Endothelial cell of umbilical vein (primary cell): ENCODE results near the gene SEMA5A. TPM values are rescaled to one million over a fixed set of nuclear protein-coding genes. Genes with fewer than 3 reads are reported as not detected.

Experiments
- BruUV-seq: library from RNA; stranded (reverse); fragments of 400-500 nt; replicated peaks from 2 replicates; lab custom pipeline; 2021; lab: Mats Ljungman, UMichigan
- CTCF ChIA-PET: fragments of 300-600, 350-600 bp; sonication (Branson Sonifier 250); formaldehyde crosslinking; loops from one replicate; lab custom pipeline; 2021; ENCODE audit warnings: antibody characterized with exemption, inconsistent platforms; lab: Charles Lee
- POLR2A ChIA-PET: fragments of 300-600, 350-600 bp; sonication (Branson Sonifier 250); formaldehyde crosslinking; loops from one replicate; lab custom pipeline; 2021; ENCODE audit warnings: antibody characterized with exemption, inconsistent platforms; lab: Charles Lee
- DNase-seq: peaks from one replicate; pipeline ENCODE4 v3.0.0-alpha.2; 2011; ENCODE audit warnings: low read depth, low spot score
- FAIRE-seq: peaks from 2 replicates; lab custom pipeline; 2011; peaks lifted over from hg19 to GRCh38; lab: Jason Lieb, UNC
- H2AFZ ChIP-seq: 2 replicates; pipeline ENCODE4 v1.6.0; 2012; ENCODE audit warnings: low read depth, low read length, control low read depth, inconsistent platforms
- H3K27ac ChIP-seq: 2 replicates; pipeline ENCODE4 v1.5.1; 2011; ENCODE audit warnings: low read depth, mild to moderate bottlenecking, control low read depth, low read length, moderate library complexity; ENCODE audit not compliant: insufficient read depth
- H3K27me3 ChIP-seq, 2 experiments: 2 replicates each; pipeline versions ENCODE4 v1.6.0 to v1.6.1; 2011; ENCODE audit warnings: low read length in 2 of 2, mixed read lengths in 1 of 2; ENCODE audit not compliant: control insufficient read depth in 2 of 2, insufficient read depth in 2 of 2
- H3K36me3 ChIP-seq, 2 experiments: 2 replicates in 1 of 2; 3 replicates in 1 of 2; pipeline ENCODE4 v1.5.1; 2011; ENCODE audit warnings: low read length in 2 of 2, mild to moderate bottlenecking in 1 of 2, moderate library complexity in 1 of 2; ENCODE audit not compliant: control insufficient read depth in 2 of 2, insufficient read depth in 2 of 2; ENCODE audit errors: extremely low read depth in 1 of 2
- H3K4me1 ChIP-seq: 3 replicates; pipeline ENCODE4 v1.5.1; 2011; ENCODE audit warnings: mild to moderate bottlenecking, low read length; ENCODE audit not compliant: control insufficient read depth, insufficient read depth; ENCODE audit errors: extremely low read depth
- H3K4me2 ChIP-seq: 2 replicates; pipeline ENCODE4 v1.6.1; 2011; ENCODE audit warnings: low read length, control low read depth, mixed read lengths; ENCODE audit not compliant: insufficient read depth
- H3K4me3 ChIP-seq, 3 experiments: fragments of 200-600 bp in 1 of 3; sonication (generic), shearing (Covaris generic) in 1 of 3; replicated peaks in 1 of 3; 2 replicates each; pipeline ENCODE4 v1.5.1; 2011 to 2016; ENCODE audit warnings: control low read depth in 3 of 3, low read length in 3 of 3, mild to moderate bottlenecking in 2 of 3, inconsistent platforms in 1 of 3, low read depth in 1 of 3, moderate library complexity in 1 of 3; ENCODE audit not compliant: insufficient read depth in 1 of 3
- H3K79me2 ChIP-seq: 2 replicates; pipeline ENCODE4 v1.6.0; 2012; ENCODE audit warnings: low read length, inconsistent platforms; ENCODE audit not compliant: control insufficient read depth, insufficient read depth
- H3K9ac ChIP-seq: replicated peaks from 2 replicates; pipeline ENCODE3; 2011; ENCODE audit warnings: low read length, control low read depth; ENCODE audit not compliant: insufficient read depth; ENCODE audit errors: extremely low read depth
- H3K9me1 ChIP-seq: replicated peaks from 3 replicates; pipeline ENCODE4 v1.6.0; 2011; ENCODE audit warnings: mild to moderate bottlenecking, low read length; ENCODE audit not compliant: control insufficient read depth, insufficient read depth; ENCODE audit errors: extremely low read depth
- H3K9me3 ChIP-seq: replicated peaks from 2 replicates; pipeline ENCODE4 v1.5.1; 2012; ENCODE audit warnings: low read length, inconsistent platforms; ENCODE audit not compliant: control insufficient read depth, insufficient read depth
- H4K20me1 ChIP-seq: replicated peaks from 2 replicates; pipeline ENCODE3; 2011; ENCODE audit warnings: mild to moderate bottlenecking, low read length; ENCODE audit not compliant: control insufficient read depth, insufficient read depth; ENCODE audit errors: extremely low read depth
- CTCF ChIP-seq, 2 donors: IDR thresholded peaks; 1 replicate in 1 of 2; 2 replicates in 1 of 2; pipeline ENCODE4 v1.5.1; 2011; ENCODE audit warnings: low read length in 2 of 2, mild to moderate bottlenecking in 2 of 2, moderate library complexity in 2 of 2, control low read depth in 1 of 2, inconsistent platforms in 1 of 2, low read depth in 1 of 2; ENCODE audit not compliant: insufficient read depth in 1 of 2; ENCODE audit errors: extremely low read depth in 1 of 2
- EZH2 ChIP-seq: IDR thresholded peaks from 2 replicates; pipeline ENCODE4 v1.6.1; 2012; ENCODE audit warnings: borderline replicate concordance, low read depth, mild to moderate bottlenecking, moderate library complexity, low read length, inconsistent platforms; ENCODE audit not compliant: severe bottlenecking
- FOS ChIP-seq: IDR thresholded peaks from 2 replicates; pipeline ENCODE4 v1.6.1; 2011; ENCODE audit warnings: mild to moderate bottlenecking, low read length, moderate library complexity, borderline replicate concordance; ENCODE audit not compliant: insufficient read depth
- GATA2 ChIP-seq: IDR thresholded peaks from 2 replicates; pipeline ENCODE4 v1.7.0; 2011; ENCODE audit warnings: low read depth, mild to moderate bottlenecking, moderate library complexity, mixed read lengths, low read length; ENCODE audit not compliant: insufficient read length, insufficient read depth
- JUN ChIP-seq: IDR thresholded peaks from 2 replicates; pipeline ENCODE4 v1.6.1; 2011; ENCODE audit warnings: borderline replicate concordance, low read depth; ENCODE audit not compliant: insufficient read length, insufficient read depth
- MAX ChIP-seq: IDR thresholded peaks from 2 replicates; pipeline ENCODE4 v1.6.1; 2011; ENCODE audit not compliant: insufficient read depth, insufficient read length
- MYC ChIP-seq: IDR thresholded peaks from one replicate; pipeline ENCODE4 v1.6.1; 2011; ENCODE audit warnings: mild to moderate bottlenecking, low read depth, low read length
- POLR2A ChIP-seq: IDR thresholded peaks from 2 replicates; pipeline ENCODE4 v1.6.1; 2012; ENCODE audit warnings: low read depth, mild to moderate bottlenecking, control low read depth, low read length
- POLR2AphosphoS5 ChIP-seq: IDR thresholded peaks from 2 replicates; pipeline ENCODE4 v1.6.1; 2012; ENCODE audit warnings: low read depth, mild to moderate bottlenecking, control low read depth, low read length, moderate library complexity; ENCODE audit not compliant: insufficient read depth
- dilution Hi-C: fragments of 300-500 bp; cut with MboI; formaldehyde crosslinking; loops from one replicate; pipeline ENCODE4 v1.15.0; 2019; ENCODE audit warnings: low sequenced_read_pairs; ENCODE audit not compliant: extremely low pct_ligation_motif_present
- intact Hi-C: fragments of 100-400 bp; cut with micrococcal nuclease; formaldehyde crosslinking; loops from one replicate; pipeline ENCODE4 v1.10.0; 2022
- polyA plus RNA-seq, 4 experiments: library from polyadenylated mRNA; depleted of rRNA in 3 of 4; stranded (reverse) in 3 of 4; unstranded in 1 of 4; fragments of >200 nt; gene quantifications; 2 replicates each; pipeline versions ENCODE4 v1.2.1 to v1.2.3, GENCODE V29; 2011 to 2012; ENCODE audit warnings: missing spikeins in 1 of 4
- total RNA-seq: library from RNA; stranded (reverse); gene quantifications from 2 replicates; pipeline ENCODE4 v1.2.3, GENCODE V29; 2021

The SEMA5A gene
- total and polyA plus RNA-seq, 2 donors (not counting 3 experiments of a cell fraction or from before 2014, with no cell fraction given): 0.04 to 0.06 TPM

- BruUV-seq: no TSS peak
- CTCF ChIA-PET: no interaction called here
- Histone ChIP-seq H3K9ac (no peak overlapping the region), H3K4me3 (no peak overlapping the region), H3K9me1 (no peaks in the 10 kb centered on the region), H3K36me3 (no peaks in the 10 kb centered on the region), H3K9me3 (no peaks in the 10 kb centered on the region), H3K4me1 (no peaks in the 10 kb centered on the region), H3K27ac (no peak overlapping the region), H4K20me1 (no peaks in the 10 kb centered on the region), H3K79me2 (no peaks in the 10 kb centered on the region), H2AFZ (no peak overlapping the region), H3K4me2 (no peak overlapping the region), H3K27me3 (no peaks in the 10 kb centered on the region)
- no peak for DNase-seq
- dilution Hi-C loops (no loop called here), intact Hi-C loops (no loop called here)
- POLR2A ChIA-PET: no interaction called here
- no peak for FAIRE-seq
- TF ChIP-seq MAX (no peak), GATA2 (peak; percentile 50), FOS (peak; percentile 56)
Observed at GRCh38 chr5:9025942-9026341, 519.9 kb downstream of the SEMA5A start.

GRCh38 chr5:9020996-9021395 is 524.9 kb downstream of the SEMA5A start:
- no peak overlapping the region for H2AFZ ChIP-seq
- H3K4me2 ChIP-seq: no peak overlapping the region
- dilution Hi-C loops (no loop called here), intact Hi-C loops (no loop called here)
- DNase-seq (no peak), FAIRE-seq (no peak)
- H3K9me3 ChIP-seq: no peaks in the 10 kb centered on the region
- no peaks in the 10 kb centered on the region for H3K9me1 ChIP-seq
- H3K79me2 ChIP-seq: no peaks in the 10 kb centered on the region
- no peaks in the 10 kb centered on the region for H3K4me1 ChIP-seq
- H3K9ac ChIP-seq: no peak overlapping the region
- no TSS peak for BruUV-seq
- H3K4me3 ChIP-seq: no peak overlapping the region
- ChIA-PET POLR2A (no interaction called here), CTCF (no interaction called here)
- no peaks in the 10 kb centered on the region for H3K36me3 ChIP-seq
- TF ChIP-seq POLR2A: no peak
- no peak for TF ChIP-seq GATA2
- TF ChIP-seq JUN: no peak
- no peak for TF ChIP-seq MAX
- no peak for TF ChIP-seq EZH2
- TF ChIP-seq POLR2AphosphoS5: no peak
- TF ChIP-seq MYC: no peak
- no peak for TF ChIP-seq FOS
- no peak for TF ChIP-seq CTCF (IDR thresholded peaks at IDR 0.05; ENCODE audit: extremely low read depth in 1 of 2, insufficient read depth in 1 of 2, low read depth in 1 of 2, low read length in 2 of 2)
- H3K27me3 ChIP-seq: no peaks in the 10 kb centered on the region
- no peak overlapping the region for H3K27ac ChIP-seq
- H4K20me1 ChIP-seq: no peaks in the 10 kb centered on the region
